Kidney capillary endothelial cell (primary cell): ENCODE measurements around the gene ATL1.
"Not testable (repeated sequence)": the region's sequence is repeated elsewhere in the genome, so short reads cannot be mapped to it uniquely, and the experiment has no call there.

Experiments used
- DNase-seq: peaks from one replicate; pipeline ENCODE4 v3.0.0-alpha.2; 2018; ENCODE audit warnings: low spot score

The ATL1 gene

GRCh38 chr14:50658203-50658602 lies 98.3 kb downstream of the ATL1 start:
- DNase-seq, result peak; percentile 62

GRCh38 chr14:50659327-50659974 lies 99.5 kb downstream of the ATL1 start:
- no peak for DNase-seq

GRCh38 chr14:50664579-50664978 lies 104.6 kb downstream of the ATL1 start:
- not testable (repeated sequence) for DNase-seq

GRCh38 chr14:50665300-50665699 lies 105.4 kb downstream of the ATL1 start:
- DNase-seq, result not testable (repeated sequence)

GRCh38 chr14:50666772-50667683 lies 107.1 kb downstream of the ATL1 start:
- peak; percentile 67 for DNase-seq

GRCh38 chr14:50667684-50667995 lies 107.7 kb downstream of the ATL1 start:
- no peak for DNase-seq

- peak; percentile 78 for DNase-seq
Measured at GRCh38 chr14:50667996-50668825, 108.3 kb downstream of the ATL1 start, which contains the start of gene SAV1. TSS of gene SAV1 (minus strand) at chr14:50668306. CDS start at chr14:50667967, 339 bp downstream.

- DNase-seq, result peak; percentile 40
Measured at GRCh38 chr14:50668826-50669143, 108.8 kb downstream of the ATL1 start.

- no peak for DNase-seq
Measured at GRCh38 chr14:50669441-50669986, 109.6 kb downstream of the ATL1 start.

- no peak for DNase-seq
Measured at GRCh38 chr14:50670196-50670865, 110.4 kb downstream of the ATL1 start.

GRCh38 chr14:50670866-50671256 lies 110.9 kb downstream of the ATL1 start:
- no peak for DNase-seq

- no peak for DNase-seq
Measured at GRCh38 chr14:50675597-50675996, 115.7 kb downstream of the ATL1 start.

GRCh38 chr14:50676814-50677516 lies 117.0 kb downstream of the ATL1 start:
- DNase-seq, result no peak

GRCh38 chr14:50677527-50678063 lies 117.7 kb downstream of the ATL1 start:
- peak; percentile 85 for DNase-seq

GRCh38 chr14:50678163-50678562 lies 118.2 kb downstream of the ATL1 start:
- DNase-seq, result no peak

- DNase-seq, result no peak
Measured at GRCh38 chr14:50679674-50680073, 119.7 kb downstream of the ATL1 start.
